IMR-90 (cell line): ENCODE data around the gene WNT6. TPM values are rescaled to one million over a fixed set of nuclear protein-coding genes. Genes with fewer than 3 reads are reported as not detected.

Experiments used
- ATAC-seq: fragments of 200-7000 bp; cut with Tn5 transposase; 2 replicates; pipeline ENCODE4 v1.9.1; 2020; ENCODE audit warnings: low read depth, mild to moderate bottlenecking, moderate library complexity
- BruUV-seq: library from RNA; stranded (reverse); fragments of 400-500 nt; replicated peaks from 2 replicates; lab custom pipeline; 2021; lab: Mats Ljungman, UMichigan
- CTCF ChIA-PET: fragments of 300-600 bp; formaldehyde crosslinking; extraction: SDS; loops from one replicate; lab custom pipeline; 2021; ENCODE audit warnings: antibody characterized with exemption; lab: Yijun Ruan, JAX
- POLR2A ChIA-PET: fragments of 300-600 bp; sonication (Branson Sonifier 250); formaldehyde crosslinking; loops from one replicate; lab custom pipeline; 2022; ENCODE audit warnings: antibody characterized with exemption; ENCODE audit not compliant: unreplicated experiment; lab: Charles Lee
- DNase-seq: peaks from one replicate; pipeline ENCODE4 v3.0.0; 2013
- H2AFZ ChIP-seq: replicated peaks from 2 replicates; pipeline ENCODE3; 2013; ENCODE audit warnings: low read length, mild to moderate bottlenecking; ENCODE audit not compliant: poor library complexity
- H2AK5ac ChIP-seq: 2 replicates; pipeline ENCODE4 v1.6.1; 2013; ENCODE audit warnings: low read depth, low read length, inconsistent platforms
- H2AK9ac ChIP-seq: replicated peaks from 2 replicates; pipeline ENCODE3; 2013; ENCODE audit warnings: mild to moderate bottlenecking, low read depth, low read length, moderate library complexity; ENCODE audit not compliant: poor library complexity
- H2BK120ac ChIP-seq: 2 replicates; pipeline ENCODE4 v1.6.1; 2013; ENCODE audit warnings: low read depth, low read length, inconsistent platforms
- H2BK15ac ChIP-seq: 3 replicates; pipeline ENCODE4 v1.6.1; 2013; ENCODE audit warnings: low read depth, low read length, inconsistent platforms
- H2BK20ac ChIP-seq: 2 replicates; pipeline ENCODE4 v1.6.1; 2013; ENCODE audit warnings: low read depth, mild to moderate bottlenecking, inconsistent platforms, low read length, moderate library complexity
- H2BK5ac ChIP-seq: 2 replicates; pipeline ENCODE4 v1.6.1; 2013; ENCODE audit warnings: mild to moderate bottlenecking, low read depth, low read length, inconsistent platforms; ENCODE audit not compliant: poor library complexity, severe bottlenecking
- H3K14ac ChIP-seq: replicated peaks from 2 replicates; pipeline ENCODE4 v1.6.1; 2013; ENCODE audit warnings: low read depth, low read length, inconsistent platforms
- H3K18ac ChIP-seq: 2 replicates; pipeline ENCODE4 v1.6.1; 2013; ENCODE audit warnings: low read depth, low read length, control low read depth
- H3K23ac ChIP-seq: 2 replicates; pipeline ENCODE4 v1.6.1; 2013; ENCODE audit warnings: low read depth, low read length, inconsistent platforms
- H3K27ac ChIP-seq: 2 replicates; pipeline ENCODE4 v1.5.1; 2013; ENCODE audit warnings: mild to moderate bottlenecking, control low read depth, low read length; ENCODE audit not compliant: insufficient read depth
- H3K27me3 ChIP-seq: 2 replicates; pipeline ENCODE4 v1.6.1; 2013; ENCODE audit warnings: low read length; ENCODE audit not compliant: control insufficient read depth, insufficient read depth
- H3K36me3 ChIP-seq: 2 replicates; pipeline ENCODE4 v1.6.1; 2013; ENCODE audit warnings: low read length, mixed read lengths; ENCODE audit not compliant: control insufficient read depth, insufficient read depth
- H3K4ac ChIP-seq: 2 replicates; pipeline ENCODE4 v1.6.1; 2013; ENCODE audit warnings: low read depth, low read length, inconsistent platforms
- H3K4me1 ChIP-seq: 2 replicates; pipeline ENCODE4 v1.6.1; 2013; ENCODE audit warnings: low read length, mixed read lengths; ENCODE audit not compliant: control insufficient read depth, insufficient read depth
- H3K4me2 ChIP-seq: 2 replicates; pipeline ENCODE4 v1.6.1; 2013; ENCODE audit warnings: low read depth, mild to moderate bottlenecking, control low read depth, low read length, moderate library complexity
- H3K4me3 ChIP-seq: 2 replicates; pipeline ENCODE4 v1.5.1; 2013; ENCODE audit warnings: low read depth, mild to moderate bottlenecking, control low read depth, low read length, moderate library complexity; ENCODE audit not compliant: insufficient read depth
- H3K56ac ChIP-seq: 2 replicates; pipeline ENCODE4 v1.6.1; 2013; ENCODE audit warnings: low read length, inconsistent platforms; ENCODE audit not compliant: insufficient read depth; ENCODE audit errors: extremely low read depth
- H3K79me1 ChIP-seq, 2 experiments: 2 replicates each; pipeline ENCODE4 v1.6.1; 2013; ENCODE audit warnings: low read length in 2 of 2, inconsistent platforms in 1 of 2, low read depth in 1 of 2
- H3K9ac ChIP-seq: 2 replicates; pipeline ENCODE4 v1.6.1; 2013; ENCODE audit warnings: low read depth, low read length, control low read depth
- H3K9me1 ChIP-seq: 2 replicates; pipeline ENCODE4 v1.6.1; 2013; ENCODE audit warnings: low read length, inconsistent platforms; ENCODE audit not compliant: insufficient read depth
- H3K9me3 ChIP-seq: 2 replicates; pipeline ENCODE4 v1.6.1; 2013; ENCODE audit warnings: low read length; ENCODE audit not compliant: control insufficient read depth, insufficient read depth
- H4K20me1 ChIP-seq: 2 replicates; pipeline ENCODE4 v1.6.1; 2013; ENCODE audit warnings: low read length, inconsistent platforms; ENCODE audit not compliant: insufficient read depth
- H4K5ac ChIP-seq: 2 replicates; pipeline ENCODE4 v1.6.1; 2013; ENCODE audit warnings: mild to moderate bottlenecking, low read depth, low read length, control low read depth
- H4K8ac ChIP-seq, 2 experiments: 2 replicates each; pipeline ENCODE4 v1.6.1; 2013; ENCODE audit warnings: low read depth in 2 of 2, low read length in 2 of 2, control low read depth in 1 of 2, inconsistent platforms in 1 of 2
- H4K91ac ChIP-seq: 2 replicates; pipeline ENCODE4 v1.6.1; 2013; ENCODE audit warnings: low read depth, low read length, inconsistent platforms; ENCODE audit not compliant: insufficient read depth
- BHLHE40 ChIP-seq: fragments of 150-350 bp; IDR thresholded peaks from 2 replicates; pipeline ENCODE4 v1.6.1; 2016; ENCODE audit warnings: mild to moderate bottlenecking, low read depth, low read length
- CEBPB ChIP-seq: IDR thresholded peaks from 2 replicates; pipeline ENCODE4 v1.6.1; 2012; ENCODE audit warnings: low read depth, low read length, improper control_type of control experiment
- CHD1 ChIP-seq: IDR thresholded peaks from 2 replicates; pipeline ENCODE4 v1.6.1; 2012; ENCODE audit warnings: low read depth, low read length, improper control_type of control experiment
- FOS ChIP-seq: fragments of 150-350 bp; IDR thresholded peaks from 2 replicates; pipeline ENCODE4 v1.6.1; 2016; ENCODE audit warnings: low read depth, low read length
- MAFK ChIP-seq: IDR thresholded peaks from 2 replicates; pipeline ENCODE4 v1.6.1; 2012; ENCODE audit warnings: low read depth, low read length, improper control_type of control experiment
- MXI1 ChIP-seq: IDR thresholded peaks from 2 replicates; pipeline ENCODE4 v1.6.1; 2012; ENCODE audit warnings: low read depth, mild to moderate bottlenecking, low read length, moderate library complexity, borderline replicate concordance
- RAD21 ChIP-seq: IDR thresholded peaks from 2 replicates; pipeline ENCODE4 v1.6.1; 2012; ENCODE audit warnings: low read length, improper control_type of control experiment
- RFX5 ChIP-seq: IDR thresholded peaks from 2 replicates; pipeline ENCODE4 v1.8.0; 2012; ENCODE audit warnings: low read depth, mild to moderate bottlenecking, low read length, moderate library complexity
- USF2 ChIP-seq: fragments of 150-350 bp; IDR thresholded peaks from 2 replicates; pipeline ENCODE4 v1.6.1; 2017; ENCODE audit warnings: mild to moderate bottlenecking, antibody characterized with exemption, low read length, low read depth
- WGBS, 2 experiments: methylation state at CpG; one replicate each; pipeline versions ENCODE4 v1.1.5 to v1.1.7; 2013; ENCODE audit warnings: missing lambda C conversion rate in 2 of 2; ENCODE audit not compliant: insufficient read length in 1 of 2; ENCODE audit errors: extremely low coverage in 2 of 2; 5-methylcytosine and 5-hydroxymethylcytosine counted together
- dilution Hi-C: fragments of 300-500 bp; cut with HindIII; formaldehyde crosslinking; loops from one replicate; pipeline ENCODE4 v1.14.3; 2018; ENCODE audit warnings: low sequenced_read_pairs; ENCODE audit not compliant: unreplicated experiment
- in situ Hi-C: fragments of 300-500 bp; cut with MboI; formaldehyde crosslinking; loops from 3 replicates; pipeline ENCODE4 v1.14.3; 2019; ENCODE audit warnings: low sequenced_read_pairs, inconsistent platforms, mixed read lengths
- intact Hi-C: fragments of 100-400 bp; cut with micrococcal nuclease; formaldehyde crosslinking; loops from 2 replicates; pipeline ENCODE4 v1.10.0; 2022
- polyA plus RNA-seq, 3 experiments: library from polyadenylated mRNA; depleted of rRNA; stranded (reverse); fragments of >200 nt; gene quantifications; 2 replicates each; pipeline ENCODE4 v1.2.3, GENCODE V29; 2012; ENCODE audit warnings: low replicate concordance in 1 of 3
- total RNA-seq: library from RNA; depleted of rRNA; stranded (reverse); fragments of >200 nt; gene quantifications from 2 replicates; pipeline ENCODE4 v1.2.3, GENCODE V29; 2012
- TF ChIP-seq, protein P1 (sequence below): conservative IDR thresholded peaks from 2 replicates; pipeline ENCODE4 v1.5.1; 2012; ENCODE audit warnings: mild to moderate bottlenecking, low read depth, low read length, improper control_type of control experiment

WNT6 gene
- total and polyA plus RNA-seq, 2 of the 4 experiments (the other 2 are of a cell fraction): not detected

DNA sequence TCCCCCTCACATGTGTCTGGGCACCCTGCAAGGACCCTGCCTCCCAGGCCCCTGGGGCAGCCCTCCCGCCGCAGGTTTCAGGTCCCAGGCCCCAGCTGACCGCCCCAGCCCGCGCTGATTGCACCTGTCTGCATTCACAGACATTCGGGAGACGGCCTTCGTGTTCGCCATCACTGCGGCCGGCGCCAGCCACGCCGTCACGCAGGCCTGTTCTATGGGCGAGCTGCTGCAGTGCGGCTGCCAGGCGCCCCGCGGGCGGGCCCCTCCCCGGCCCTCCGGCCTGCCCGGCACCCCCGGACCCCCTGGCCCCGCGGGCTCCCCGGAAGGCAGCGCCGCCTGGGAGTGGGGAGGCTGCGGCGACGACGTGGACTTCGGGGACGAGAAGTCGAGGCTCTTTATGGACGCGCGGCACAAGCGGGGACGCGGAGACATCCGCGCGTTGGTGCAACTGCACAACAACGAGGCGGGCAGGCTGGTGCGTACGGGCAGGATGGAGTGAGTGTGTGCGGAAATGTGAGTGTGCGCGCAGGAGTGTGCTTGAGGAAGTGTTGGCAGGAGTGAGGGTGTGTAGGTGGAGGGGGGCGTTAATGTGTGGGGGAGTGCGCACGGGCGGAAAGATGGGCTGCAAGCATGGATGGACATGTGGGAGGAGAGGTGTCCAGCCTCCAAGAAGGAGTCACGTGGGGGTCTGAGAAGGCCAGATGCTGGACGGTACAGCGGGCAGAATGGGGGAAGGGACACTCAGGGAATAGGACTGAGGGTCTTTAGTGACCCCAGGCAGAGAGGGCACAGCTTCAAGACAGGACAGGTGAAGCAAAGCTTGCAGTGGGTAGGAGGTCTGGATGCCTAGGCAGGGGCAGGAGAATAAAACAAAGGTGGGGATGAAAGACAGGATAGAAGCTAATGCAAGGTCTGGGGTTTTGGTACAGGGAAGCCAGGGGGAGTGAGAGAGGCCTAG, 12.0 kb downstream of the WNT6 start (continued):
- no peak for TF ChIP-seq CHD1
- no peak for TF ChIP-seq RAD21

DNA sequence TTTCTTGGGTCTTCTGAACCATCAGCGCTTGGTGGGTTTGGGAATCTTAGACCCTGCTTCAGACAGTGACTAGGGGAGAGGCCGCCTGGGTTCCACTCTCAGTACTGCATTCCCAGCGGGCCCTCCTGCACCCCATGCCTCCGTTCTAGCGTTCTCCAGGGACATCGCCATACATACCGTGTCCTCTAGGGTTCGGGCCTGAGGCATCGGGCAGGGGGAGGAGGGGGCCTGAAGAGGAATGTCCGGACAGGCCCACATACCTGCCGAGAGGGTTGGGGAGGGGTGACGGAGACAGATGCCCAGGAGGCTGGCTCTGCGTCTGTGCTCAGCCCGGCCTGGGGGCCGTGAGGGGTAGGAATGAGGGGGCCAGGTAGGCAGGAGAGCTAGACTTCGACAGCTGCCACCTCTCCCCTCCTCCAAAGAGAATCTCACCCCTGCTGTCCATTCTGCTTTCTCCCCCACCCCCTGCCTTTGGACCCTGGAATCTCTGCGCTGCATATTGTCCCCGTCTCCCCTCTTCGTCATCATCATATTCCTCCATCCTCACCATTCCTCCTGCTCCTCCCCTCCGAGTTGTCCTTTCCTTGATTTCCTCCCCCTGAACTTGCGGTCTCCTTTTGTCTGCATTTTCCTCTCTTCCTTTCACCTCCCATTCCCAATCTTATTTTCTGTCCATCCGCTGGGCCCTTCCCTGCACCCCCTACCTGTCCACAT, 13.2 kb downstream of the WNT6 start:
- ATAC-seq: no peak
- Histone ChIP-seq H3K27ac (no peak overlapping the region), H3K4me1 (no peaks in the 10 kb centered on the region), H2AK5ac (no peak overlapping the region), H4K5ac (no peak overlapping the region), H3K56ac (no peak overlapping the region), H3K23ac (no peak overlapping the region), H3K14ac (no peak overlapping the region), H3K79me1 (no peaks in the 10 kb centered on the region), H3K4me3 (no peak overlapping the region), H3K4me2 (no peak overlapping the region), H2BK120ac (no peak overlapping the region), H3K27me3 (peaks cover 91% of the 10 kb centered on the region), H3K18ac (no peak overlapping the region), H2AK9ac (no peak overlapping the region), H3K9me1 (no peaks in the 10 kb centered on the region), H2BK15ac (no peak overlapping the region), H3K36me3 (no peaks in the 10 kb centered on the region), H2BK5ac (no peak overlapping the region), H3K4ac (no peak overlapping the region), H2BK20ac (no peak overlapping the region), H4K8ac (no peak overlapping the region), H3K9me3 (peaks cover 2% of the 10 kb centered on the region), H4K20me1 (no peaks in the 10 kb centered on the region), H2AFZ (peak overlapping the region; percentile 46), H3K9ac (no peak overlapping the region), H4K91ac (no peak overlapping the region)
- WGBS, 2 experiments: 0% methylated on average over 3 of the region's 22 CpGs; no CpG with 5 or more reads in 1 of the 2 experiments
- no TSS peak for BruUV-seq
- dilution Hi-C loops (no loop called here), in situ Hi-C loops (no loop called here), intact Hi-C loops (no loop called here)
- CTCF ChIA-PET: no interaction called here
- no peak for DNase-seq
- POLR2A ChIA-PET: no interaction called here
- no peak for TF ChIP-seq USF2
- TF ChIP-seq FOS: no peak
- no peak for TF ChIP-seq MXI1
- no peak for TF ChIP-seq CHD1
- TF ChIP-seq CEBPB: no peak
- no peak for TF ChIP-seq MAFK
- no peak for TF ChIP-seq RFX5
- TF ChIP-seq BHLHE40: no peak
- TF ChIP-seq, protein P1, sequence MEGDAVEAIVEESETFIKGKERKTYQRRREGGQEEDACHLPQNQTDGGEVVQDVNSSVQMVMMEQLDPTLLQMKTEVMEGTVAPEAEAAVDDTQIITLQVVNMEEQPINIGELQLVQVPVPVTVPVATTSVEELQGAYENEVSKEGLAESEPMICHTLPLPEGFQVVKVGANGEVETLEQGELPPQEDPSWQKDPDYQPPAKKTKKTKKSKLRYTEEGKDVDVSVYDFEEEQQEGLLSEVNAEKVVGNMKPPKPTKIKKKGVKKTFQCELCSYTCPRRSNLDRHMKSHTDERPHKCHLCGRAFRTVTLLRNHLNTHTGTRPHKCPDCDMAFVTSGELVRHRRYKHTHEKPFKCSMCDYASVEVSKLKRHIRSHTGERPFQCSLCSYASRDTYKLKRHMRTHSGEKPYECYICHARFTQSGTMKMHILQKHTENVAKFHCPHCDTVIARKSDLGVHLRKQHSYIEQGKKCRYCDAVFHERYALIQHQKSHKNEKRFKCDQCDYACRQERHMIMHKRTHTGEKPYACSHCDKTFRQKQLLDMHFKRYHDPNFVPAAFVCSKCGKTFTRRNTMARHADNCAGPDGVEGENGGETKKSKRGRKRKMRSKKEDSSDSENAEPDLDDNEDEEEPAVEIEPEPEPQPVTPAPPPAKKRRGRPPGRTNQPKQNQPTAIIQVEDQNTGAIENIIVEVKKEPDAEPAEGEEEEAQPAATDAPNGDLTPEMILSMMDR: no peak
